ENCODE measurements around the gene DDX24. TPM values are rescaled to one million over a fixed set of nuclear protein-coding genes. Genes with fewer than 3 reads are reported as not detected.
"Not testable (repeated sequence)": the region's sequence is repeated elsewhere in the genome, so short reads cannot be mapped to it uniquely, and the experiment has no call there.

Gene DDX24
- total RNA-seq, 1 donor from 2014 or later, result 168 TPM

- H3K27ac Mint-ChIP-seq (ENCODE audit: unreplicated experiment), result peak overlapping the region; percentile 99
- H3K9me3 Mint-ChIP-seq, result peaks cover 6% of the 10 kb centered on the region
- TF ChIP-seq CTCF (conservative IDR thresholded peaks at IDR 0.05), result no peak
- peak overlapping the region; percentile 98 for H3K4me3 Mint-ChIP-seq
- DNase-seq (ENCODE audit: low read depth, low spot score), result no peak
- H3K36me3 Mint-ChIP-seq (ENCODE audit: low read depth), result peaks cover 36% of the 10 kb centered on the region
- H3K4me1 Mint-ChIP-seq, result peaks cover 53% of the 10 kb centered on the region
- no peaks in the 10 kb centered on the region for H3K27me3 Mint-ChIP-seq (ENCODE audit: low read depth)
Observed at GRCh38 chr14:94079891-94080620, 946 bp downstream of the DDX24 start.

- H3K36me3 Mint-ChIP-seq (ENCODE audit: low read depth), result peaks cover 44% of the 10 kb centered on the region
- H3K27me3 Mint-ChIP-seq (ENCODE audit: low read depth), result no peaks in the 10 kb centered on the region
- peak overlapping the region; percentile 98 for H3K4me3 Mint-ChIP-seq
- no peak overlapping the region for H3K27ac Mint-ChIP-seq (ENCODE audit: unreplicated experiment)
- no peak for DNase-seq (ENCODE audit: low read depth, low spot score)
- no peak for TF ChIP-seq CTCF (conservative IDR thresholded peaks at IDR 0.05)
- peaks cover 13% of the 10 kb centered on the region for H3K9me3 Mint-ChIP-seq
- peaks cover 46% of the 10 kb centered on the region for H3K4me1 Mint-ChIP-seq
Observed at GRCh38 chr14:94077823-94078222, 3.2 kb downstream of the DDX24 start.

GRCh38 chr14:94077111-94077821, 3.7 kb downstream of the DDX24 start:
- no peak for DNase-seq (ENCODE audit: low read depth, low spot score)
- TF ChIP-seq CTCF (conservative IDR thresholded peaks at IDR 0.05), result no peak
- Mint-ChIP-seq H3K36me3 (ENCODE audit: low read depth) (peaks cover 47% of the 10 kb centered on the region), H3K27ac (ENCODE audit: unreplicated experiment) (no peak overlapping the region), H3K4me3 (peak overlapping the region; percentile 31), H3K27me3 (ENCODE audit: low read depth) (no peaks in the 10 kb centered on the region), H3K9me3 (peaks cover 14% of the 10 kb centered on the region), H3K4me1 (peaks cover 43% of the 10 kb centered on the region)

- H3K27me3 Mint-ChIP-seq (ENCODE audit: low read depth), result no peaks in the 10 kb centered on the region
- no peak for DNase-seq (ENCODE audit: low read depth, low spot score)
- H3K4me1 Mint-ChIP-seq, result peaks cover 34% of the 10 kb centered on the region
- H3K27ac Mint-ChIP-seq (ENCODE audit: unreplicated experiment), result no peak overlapping the region
- H3K36me3 Mint-ChIP-seq (ENCODE audit: low read depth), result peaks cover 57% of the 10 kb centered on the region
- peak overlapping the region; percentile 62 for H3K4me3 Mint-ChIP-seq
- peaks cover 30% of the 10 kb centered on the region for H3K9me3 Mint-ChIP-seq
- no peak for TF ChIP-seq CTCF (conservative IDR thresholded peaks at IDR 0.05)
Observed at GRCh38 chr14:94075008-94075407, 6.0 kb downstream of the DDX24 start.

- Mint-ChIP-seq H3K27ac (ENCODE audit: unreplicated experiment) (no peak overlapping the region), H3K4me3 (no peak overlapping the region), H3K27me3 (ENCODE audit: low read depth) (no peaks in the 10 kb centered on the region), H3K9me3 (peaks cover 31% of the 10 kb centered on the region), H3K36me3 (ENCODE audit: low read depth) (peaks cover 59% of the 10 kb centered on the region), H3K4me1 (peaks cover 29% of the 10 kb centered on the region)
- TF ChIP-seq CTCF (conservative IDR thresholded peaks at IDR 0.05), result no peak
- DNase-seq (ENCODE audit: low read depth, low spot score), result no peak
Observed at GRCh38 chr14:94074534-94074933, 6.5 kb downstream of the DDX24 start.

- not testable (repeated sequence) for H3K4me3 Mint-ChIP-seq; DNase-seq (ENCODE audit: low read depth, low spot score); H3K27me3 Mint-ChIP-seq (ENCODE audit: low read depth); H3K27ac Mint-ChIP-seq (ENCODE audit: unreplicated experiment); H3K4me1 Mint-ChIP-seq
- Mint-ChIP-seq H3K36me3 (ENCODE audit: low read depth) (peaks cover 67% of the 10 kb centered on the region), H3K9me3 (peaks cover 45% of the 10 kb centered on the region)
Observed at GRCh38 chr14:94072076-94072475, 8.9 kb downstream of the DDX24 start.

Measured in neural crest cell (in vitro differentiated cells).